PC-3 (cell line): ENCODE results near the gene ACTN4. TPM values are rescaled to one million over a fixed set of nuclear protein-coding genes. Genes with fewer than 3 reads are reported as not detected.

Source experiments
- ATAC-seq: fragments of 200-7000 bp; cut with Tn5 transposase; 2 replicates; pipeline ENCODE4 v1.9.1; 2020; ENCODE audit warnings: mild to moderate bottlenecking, moderate library complexity
- BruUV-seq: library from RNA; stranded (reverse); fragments of 400-500 nt; replicated peaks from 2 replicates; lab custom pipeline; 2021; lab: Mats Ljungman, UMichigan
- CTCF ChIA-PET: fragments of 300-600 bp; sonication (Branson Sonifier 250); formaldehyde crosslinking; loops from one replicate; lab custom pipeline; 2022; ENCODE audit warnings: antibody characterized with exemption; lab: Charles Lee
- POLR2A ChIA-PET: fragments of 300-600 bp; sonication (Branson Sonifier 250); formaldehyde crosslinking; loops from one replicate; lab custom pipeline; 2022; ENCODE audit warnings: antibody characterized with exemption; ENCODE audit not compliant: unreplicated experiment; lab: Charles Lee
- DNase-seq: peaks from one replicate; pipeline ENCODE4 v3.0.0-alpha.2; 2015
- H2AFZ ChIP-seq: fragments of 300-600 bp; sonication (generic); 2 replicates; pipeline ENCODE4 v1.6.0; 2016; ENCODE audit warnings: antibody characterized with exemption, low read length
- H3F3A ChIP-seq: fragments of 300-600 bp; sonication (generic); one replicate; pipeline ENCODE4 v1.6.0; 2017; ENCODE audit warnings: antibody characterized with exemption, low read length, control low read depth, mild to moderate bottlenecking; ENCODE audit not compliant: unreplicated experiment
- H3K27ac ChIP-seq: fragments of 300-600 bp; sonication (generic); 2 replicates; pipeline ENCODE4 v1.5.1; 2016; ENCODE audit warnings: mild to moderate bottlenecking, low read length
- H3K27me3 ChIP-seq: fragments of 300-600 bp; sonication (generic); 2 replicates; pipeline ENCODE4 v1.6.1; 2016; ENCODE audit warnings: low read length, mixed read lengths
- H3K36me3 ChIP-seq: fragments of 300-600 bp; sonication (generic); 2 replicates; pipeline ENCODE4 v1.6.1; 2016; ENCODE audit warnings: low read depth, mixed run types, low read length, mixed read lengths
- H3K4me1 ChIP-seq: fragments of 300-600 bp; sonication (generic); 2 replicates; pipeline ENCODE4 v1.5.1; 2016; ENCODE audit warnings: low read length; ENCODE audit not compliant: insufficient read depth
- H3K4me2 ChIP-seq: fragments of 300-600 bp; sonication (generic); 2 replicates; pipeline ENCODE4 v1.6.0; 2016; ENCODE audit warnings: low read length
- H3K4me3 ChIP-seq: fragments of 300-600 bp; sonication (generic); 2 replicates; pipeline ENCODE4 v1.5.1; 2016; ENCODE audit warnings: mild to moderate bottlenecking, low read length, mixed read lengths
- H3K79me2 ChIP-seq: fragments of 300-600 bp; sonication (generic); 2 replicates; pipeline ENCODE4 v1.6.1; 2017; ENCODE audit warnings: low read length, mixed read lengths
- H3K9ac ChIP-seq: fragments of 300-600 bp; sonication (generic); 2 replicates; pipeline ENCODE4 v1.6.0; 2016; ENCODE audit warnings: mild to moderate bottlenecking, low read length
- H3K9me2 ChIP-seq: fragments of 300-600 bp; sonication (generic); replicated peaks from 2 replicates; pipeline ENCODE4 v1.6.1; 2016; ENCODE audit warnings: mixed run types, low read length, mixed read lengths
- H3K9me3 ChIP-seq: fragments of 300-600 bp; sonication (generic); 2 replicates; pipeline ENCODE4 v1.6.1; 2016; ENCODE audit warnings: low read length, mixed read lengths
- H4K20me1 ChIP-seq: fragments of 300-600 bp; sonication (generic); 2 replicates; pipeline ENCODE4 v1.6.1; 2016; ENCODE audit warnings: low read length, mixed read lengths
- CTCF ChIP-seq: fragments of 300-600 bp; sonication (generic); conservative IDR thresholded peaks from 2 replicates; pipeline ENCODE4 v1.5.1; 2017; ENCODE audit warnings: antibody characterized with exemption, low read depth, mild to moderate bottlenecking, low read length
- EZH2 ChIP-seq: fragments of 300-600 bp; sonication (generic); IDR thresholded peaks from one replicate; pipeline ENCODE4 v1.6.1; 2017; ENCODE audit warnings: antibody characterized with exemption, mild to moderate bottlenecking, low read length; ENCODE audit not compliant: unreplicated experiment
- EZH2phosphoT487 ChIP-seq: fragments of 300-600 bp; sonication (generic); IDR thresholded peaks from 2 replicates; pipeline ENCODE4 v1.6.1; 2018; ENCODE audit warnings: mild to moderate bottlenecking, antibody characterized with exemption, low read length, borderline replicate concordance
- intact Hi-C: fragments of 100-400 bp; cut with micrococcal nuclease; formaldehyde crosslinking; loops from 2 replicates; pipeline ENCODE4 v1.9.0; 2023
- total RNA-seq: library from RNA; depleted of rRNA; stranded (reverse); fragments of >200 nt; gene quantifications from 2 replicates; pipeline ENCODE4 v1.2.3, GENCODE V29; 2014

ACTN4 gene
- total RNA-seq, 1 experiment from 2014 or later, result 397 TPM

DNA sequence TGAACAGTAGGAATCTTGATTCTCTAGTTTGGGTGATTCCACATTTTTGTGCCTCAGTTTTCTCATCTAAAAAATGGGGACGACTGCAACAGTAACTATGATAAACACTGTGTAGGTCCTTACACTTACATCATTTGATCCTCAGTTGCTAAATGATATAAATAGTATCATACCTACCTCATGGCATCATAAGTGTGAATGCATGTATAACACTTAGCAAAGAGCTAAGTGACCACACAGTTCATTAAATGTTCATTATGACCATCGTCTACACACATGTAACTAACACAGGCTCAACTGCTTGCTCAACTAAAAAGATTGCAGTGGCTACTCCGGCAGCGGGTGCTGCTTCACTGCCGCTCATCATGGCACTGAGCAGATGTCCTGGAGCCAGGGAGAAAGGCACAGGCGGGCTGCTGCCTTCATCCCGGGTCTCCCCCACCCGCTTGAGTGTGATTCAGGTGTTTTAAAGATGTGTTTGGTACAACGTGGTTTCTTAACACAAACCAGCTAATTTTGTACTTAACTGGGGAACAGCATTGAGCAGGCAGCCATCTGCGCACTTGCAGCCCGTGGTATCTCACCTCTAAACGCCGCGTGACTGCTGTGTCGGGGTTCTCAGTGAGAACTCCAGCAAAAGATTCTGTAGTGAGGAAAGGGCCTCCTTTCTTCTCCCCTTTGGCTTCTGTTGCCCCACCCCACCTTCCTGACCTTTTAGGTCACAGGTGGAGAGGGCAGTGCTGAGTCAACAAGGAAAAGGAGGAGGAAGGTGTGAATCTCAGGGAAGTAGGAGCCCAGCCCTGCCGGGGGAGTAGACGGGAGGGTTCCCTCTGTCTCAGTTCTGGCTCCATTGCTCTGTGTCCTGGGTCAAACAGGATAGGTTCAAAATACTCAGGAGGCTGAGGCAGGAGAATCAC, 11.7 kb upstream of the ACTN4 start:
- Histone ChIP-seq H2AFZ (no peak overlapping the region), H4K20me1 (no peaks in the 10 kb centered on the region), H3K4me2 (no peak overlapping the region), H3F3A (no peaks in the 10 kb centered on the region), H3K9ac (0 out of 2 replicates have a peak overlapping the region, but pooled peaks have one; percentile 3), H3K36me3 (peaks cover 15% of the 10 kb centered on the region), H3K9me2 (no peaks in the 10 kb centered on the region), H3K27me3 (no peaks in the 10 kb centered on the region), H3K27ac (peak overlapping the region; percentile 61), H3K79me2 (0 out of 2 replicates have a peak, but pooled peaks cover 12% of the 10 kb centered on the region), H3K9me3 (no peaks in the 10 kb centered on the region), H3K4me1 (peaks cover 25% of the 10 kb centered on the region), H3K4me3 (no peak overlapping the region)
- ChIA-PET CTCF (interaction anchor here (2.2 to 2.6 kb wide), 2 partner anchors 17 to 233 kb away, joined by 13 to 17 read pairs; partner anchors contain the start of genes EIF3K and FAM98C), POLR2A (no interaction called here)
- BruUV-seq, result no TSS peak
- DNase-seq, result no peak
- no peak for TF ChIP-seq CTCF
- TF ChIP-seq EZH2phosphoT487, result no peak
- TF ChIP-seq EZH2, result no peak
- no peak for ATAC-seq
- intact Hi-C loops, result loop anchor here (2.0 to 5.0 kb wide), 2 partner anchors 91 to 202 kb away; no protein-coding TSS in a partner anchor

DNA sequence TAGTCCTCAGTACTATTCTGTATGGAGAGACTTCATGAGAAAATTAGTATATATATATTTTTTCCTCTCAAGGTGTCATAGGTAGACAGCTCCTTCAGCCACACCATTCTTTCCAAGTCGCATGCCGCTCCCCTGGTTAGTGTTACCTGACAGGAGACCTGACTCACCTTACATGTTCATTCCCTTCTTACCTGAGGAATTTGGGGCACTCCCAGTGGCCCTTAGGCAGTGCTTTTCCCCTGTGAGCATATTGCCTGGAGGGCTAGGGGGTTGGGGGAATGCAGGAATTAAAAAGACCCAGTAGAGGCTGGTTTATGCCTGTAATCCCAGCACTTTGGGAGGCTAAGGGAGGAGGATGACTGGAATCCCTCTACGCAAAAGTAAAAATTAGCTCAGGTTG, 9.0 kb upstream of the ACTN4 start:
- CTCF ChIA-PET, result interaction anchor here (0.6 kb wide), 1 partner anchor 28 kb away, joined by 7 read pairs; no protein-coding TSS in a partner anchor
- peak; percentile 50 for DNase-seq
- Histone ChIP-seq H3K9me2 (no peaks in the 10 kb centered on the region), H3K79me2 (0 out of 2 replicates have a peak, but pooled peaks cover 12% of the 10 kb centered on the region), H3K4me2 (no peak overlapping the region), H3K27me3 (no peaks in the 10 kb centered on the region), H3F3A (no peaks in the 10 kb centered on the region), H2AFZ (no peak overlapping the region), H3K36me3 (peaks cover 15% of the 10 kb centered on the region), H4K20me1 (no peaks in the 10 kb centered on the region), H3K4me3 (no peak overlapping the region), H3K9ac (no peak overlapping the region), H3K27ac (peak overlapping the region; percentile 23), H3K4me1 (peaks cover 29% of the 10 kb centered on the region), H3K9me3 (no peaks in the 10 kb centered on the region)
- intact Hi-C loops, result loop anchor here (5.0 kb wide), 1 partner anchor 199 kb away; no protein-coding TSS in a partner anchor
- no peak for ATAC-seq
- no peak for TF ChIP-seq EZH2
- TF ChIP-seq EZH2phosphoT487, result no peak
- no peak for TF ChIP-seq CTCF
- TSS peak; percentile 20 for BruUV-seq
- POLR2A ChIA-PET, result interaction anchor here (0.6 to 0.8 kb wide), 2 partner anchors 9 to 199 kb away, joined by 3 to 4 read pairs; no protein-coding TSS in a partner anchor
